Peyer's patch (tissue), 4 donors: ENCODE data around the gene CHRM5. TPM values are rescaled to one million over a fixed set of nuclear protein-coding genes. Genes with fewer than 3 reads are reported as not detected.

Experiments used
- DNase-seq, 3 donors: peaks; one replicate each; pipeline ENCODE4 v3.0.0-alpha.2; 2017 to 2019
- H3K27ac ChIP-seq, 4 donors: fragments of 200-600 bp; sonication (generic); one replicate each; pipeline ENCODE4 v1.5.1; 2016 to 2019
- H3K27me3 ChIP-seq, 2 donors: fragments of 200-600 bp; sonication (generic); one replicate each; pipeline ENCODE4 v1.5.1; 2019
- H3K36me3 ChIP-seq, 3 donors: fragments of 200-600 bp; sonication (generic); one replicate each; pipeline ENCODE4 v1.5.1; 2016 to 2019
- H3K4me1 ChIP-seq, 4 donors: fragments of 200-600 bp; sonication (generic); one replicate each; pipeline ENCODE4 v1.5.1; 2016 to 2019
- H3K4me3 ChIP-seq, 4 donors: fragments of 200-600 bp; sonication (generic); 1 replicate in 3 of 4; 2 replicates in 1 of 4; pipeline ENCODE4 v1.5.1; 2016 to 2019; ENCODE audit warnings: mild to moderate bottlenecking in 1 of 4
- H3K9me3 ChIP-seq, 4 donors: fragments of 200-600 bp; sonication (generic); one replicate each; pipeline ENCODE4 v1.5.1; 2016 to 2019; ENCODE audit warnings: mild to moderate bottlenecking in 1 of 4
- CTCF ChIP-seq, 6 experiments: fragments of 450-650 bp in 4 of 6; fragments of 200-600 bp in 2 of 6; sonication (generic) in 1 of 6; IDR thresholded peaks; one replicate each; pipeline ENCODE4 v1.5.1; 2017 to 2019; ENCODE audit warnings: antibody characterized with exemption in 6 of 6, mild to moderate bottlenecking in 3 of 6, moderate library complexity in 1 of 6
- POLR2A ChIP-seq, 2 donors: fragments of 450-650 bp; IDR thresholded peaks; one replicate each; pipeline ENCODE4 v1.5.1; 2017; ENCODE audit warnings: antibody characterized with exemption in 2 of 2, mild to moderate bottlenecking in 2 of 2, moderate library complexity in 2 of 2
- total RNA-seq, 4 donors: library from RNA; depleted of rRNA; stranded (reverse); fragments of >200 nt; gene quantifications; one replicate each; pipeline ENCODE4 v1.1.0, GENCODE V29; 2016

Gene CHRM5
- total RNA-seq, 4 donors from 2014 or later: not detected

- no peak overlapping the region for H3K27ac ChIP-seq
- no peaks in the 10 kb centered on the region for H3K4me1 ChIP-seq
- H3K27me3 ChIP-seq: no peaks in the 10 kb centered on the region
- H3K36me3 ChIP-seq: no peaks in the 10 kb centered on the region
- H3K9me3 ChIP-seq: no peaks in the 10 kb centered on the region
- H3K4me3 ChIP-seq: no peak overlapping the region
- DNase-seq: no peak
- TF ChIP-seq POLR2A (IDR thresholded peaks at IDR 0.05) (no peak), CTCF (IDR thresholded peaks at IDR 0.05) (no peak)
These were observed 97.0 kb downstream of the CHRM5 start for GRCh38 chr15:34065261-34065660.

GRCh38 chr15:34065941-34066340 is 97.6 kb downstream of the CHRM5 start:
- no peaks in the 10 kb centered on the region for H3K27me3 ChIP-seq
- no peaks in the 10 kb centered on the region for H3K9me3 ChIP-seq
- DNase-seq: no peak
- TF ChIP-seq CTCF (IDR thresholded peaks at IDR 0.05): no peak
- no peak for TF ChIP-seq POLR2A (IDR thresholded peaks at IDR 0.05)
- no peaks in the 10 kb centered on the region for H3K36me3 ChIP-seq
- H3K27ac ChIP-seq: no peak overlapping the region
- H3K4me1 ChIP-seq: no peaks in the 10 kb centered on the region
- H3K4me3 ChIP-seq: no peak overlapping the region

GRCh38 chr15:34070003-34070402 is 101.7 kb downstream of the CHRM5 start:
- Histone ChIP-seq H3K9me3 (no peaks in the 10 kb centered on the region), H3K4me3 (no peak overlapping the region), H3K27ac (no peak overlapping the region), H3K4me1 (no peaks in the 10 kb centered on the region), H3K36me3 (no peaks in the 10 kb centered on the region), H3K27me3 (no peaks in the 10 kb centered on the region)
- DNase-seq: no peak
- TF ChIP-seq CTCF (IDR thresholded peaks at IDR 0.05): no peak
- TF ChIP-seq POLR2A (IDR thresholded peaks at IDR 0.05): no peak

GRCh38 chr15:34076785-34077184 is 108.5 kb downstream of the CHRM5 start:
- H3K4me3 ChIP-seq: no peak overlapping the region
- no peaks in the 10 kb centered on the region for H3K9me3 ChIP-seq
- DNase-seq: no peak
- TF ChIP-seq CTCF (IDR thresholded peaks at IDR 0.05) (no peak), POLR2A (IDR thresholded peaks at IDR 0.05) (no peak)
- peaks cover 0 to 5% (median 0%) of the 10 kb centered on the region in 4 donors for H3K4me1 ChIP-seq
- no peak overlapping the region for H3K27ac ChIP-seq
- H3K36me3 ChIP-seq: no peaks in the 10 kb centered on the region
- H3K27me3 ChIP-seq: no peaks in the 10 kb centered on the region

GRCh38 chr15:34078900-34079299 is 110.6 kb downstream of the CHRM5 start:
- Histone ChIP-seq H3K4me3 (no peak overlapping the region), H3K27ac (no peak overlapping the region), H3K27me3 (no peaks in the 10 kb centered on the region), H3K36me3 (peaks cover 0 to 14% (median 0%) of the 10 kb centered on the region in 3 donors), H3K9me3 (no peaks in the 10 kb centered on the region), H3K4me1 (peaks cover 0 to 5% (median 0%) of the 10 kb centered on the region in 4 donors)
- TF ChIP-seq CTCF (IDR thresholded peaks at IDR 0.05): no peak
- TF ChIP-seq POLR2A (IDR thresholded peaks at IDR 0.05): no peak
- DNase-seq: no peak

GRCh38 chr15:34079904-34080303 is 111.6 kb downstream of the CHRM5 start:
- H3K36me3 ChIP-seq: peaks cover 0 to 20% (median 0%) of the 10 kb centered on the region in 3 donors
- no peak for DNase-seq
- no peak for TF ChIP-seq CTCF (IDR thresholded peaks at IDR 0.05)
- no peak for TF ChIP-seq POLR2A (IDR thresholded peaks at IDR 0.05)
- H3K27ac ChIP-seq: no peak overlapping the region
- H3K27me3 ChIP-seq: no peaks in the 10 kb centered on the region
- no peak overlapping the region for H3K4me3 ChIP-seq
- H3K4me1 ChIP-seq: peaks cover 0 to 5% (median 0%) of the 10 kb centered on the region in 4 donors
- H3K9me3 ChIP-seq: no peaks in the 10 kb centered on the region
